ENCODE data around the gene SLC2A8.

Gene SLC2A8

GRCh38 chr9:127356906-127357305 lies 40.1 kb upstream of the SLC2A8 start:
- TF ChIP-seq CTCF (IDR thresholded peaks at IDR 0.05; ENCODE audit: insufficient read depth, missing control alignments), result no peak
- DNase-seq (ENCODE audit: insufficient read length, low spot score) (no peak), FAIRE-seq (no peak)

- DNase-seq (ENCODE audit: insufficient read length, low spot score) (no peak), FAIRE-seq (no peak)
- TF ChIP-seq CTCF (IDR thresholded peaks at IDR 0.05; ENCODE audit: insufficient read depth, missing control alignments), result no peak
Observed at GRCh38 chr9:127358023-127358535, 38.9 kb upstream of the SLC2A8 start.

- no peak for FAIRE-seq
- no peak for TF ChIP-seq CTCF (IDR thresholded peaks at IDR 0.05; ENCODE audit: insufficient read depth, missing control alignments)
- DNase-seq (ENCODE audit: insufficient read length, low spot score), result no peak
Observed at GRCh38 chr9:127358770-127359169, 38.2 kb upstream of the SLC2A8 start.

- TF ChIP-seq CTCF (IDR thresholded peaks at IDR 0.05; ENCODE audit: insufficient read depth, missing control alignments), result no peak
- FAIRE-seq (no peak), DNase-seq (ENCODE audit: insufficient read length, low spot score) (no peak)
Observed at GRCh38 chr9:127360250-127360649, 36.7 kb upstream of the SLC2A8 start.

GRCh38 chr9:127360829-127361228 lies 36.1 kb upstream of the SLC2A8 start:
- FAIRE-seq (no peak), DNase-seq (ENCODE audit: insufficient read length, low spot score) (no peak)
- no peak for TF ChIP-seq CTCF (IDR thresholded peaks at IDR 0.05; ENCODE audit: insufficient read depth, missing control alignments)

- DNase-seq (ENCODE audit: insufficient read length, low spot score), result no peak
- FAIRE-seq, result no peak
- TF ChIP-seq CTCF (IDR thresholded peaks at IDR 0.05; ENCODE audit: insufficient read depth, missing control alignments), result no peak
Observed at GRCh38 chr9:127361561-127361960, 35.4 kb upstream of the SLC2A8 start.

GRCh38 chr9:127362829-127363228 lies 34.1 kb upstream of the SLC2A8 start:
- no peak for TF ChIP-seq CTCF (IDR thresholded peaks at IDR 0.05; ENCODE audit: insufficient read depth, missing control alignments)
- FAIRE-seq, result no peak
- no peak for DNase-seq (ENCODE audit: insufficient read length, low spot score)
